HepG2 (cell line): Measurements from ENCODE around the gene INO80B. TPM values are rescaled to one million over a fixed set of nuclear protein-coding genes. Genes with fewer than 3 reads are reported as not detected.

Source experiments
- ATAC-seq: fragments of 200-7000 bp; cut with Tn5 transposase; 3 replicates; pipeline ENCODE4 v1.9.1; 2020; ENCODE audit warnings: mild to moderate bottlenecking, moderate library complexity
- BruUV-seq: library from RNA; stranded (reverse); fragments of 400-500 nt; replicated peaks from 2 replicates; lab custom pipeline; 2021; lab: Mats Ljungman, UMichigan
- CTCF ChIA-PET: fragments of 300-600 bp; formaldehyde crosslinking; extraction: SDS; loops from one replicate; lab custom pipeline; 2021; ENCODE audit warnings: low total read pairs, inconsistent platforms, low intra/inter-chr PET ratio; lab: Yijun Ruan, JAX
- POLR2A ChIA-PET: fragments of 350-600 bp; sonication (Branson Sonifier 250); formaldehyde crosslinking; loops from one replicate; lab custom pipeline; 2020; ENCODE audit warnings: antibody characterized with exemption, inconsistent platforms; lab: Yijun Ruan, JAX
- DNase-seq: peaks from one replicate; pipeline ENCODE4 v3.0.0-alpha.2; 2015; ENCODE audit warnings: low spot score
- FAIRE-seq: peaks from 3 replicates; lab custom pipeline; 2011; peaks lifted over from hg19 to GRCh38; lab: Jason Lieb, UNC
- H2AFZ ChIP-seq: one replicate; pipeline ENCODE4 v1.6.1; 2011; ENCODE audit warnings: low read length, inconsistent platforms
- H3K27ac ChIP-seq: fragments of 300-600 bp; 3 replicates; pipeline ENCODE4 v1.8.0; 2011; ENCODE audit warnings: mixed run types, mild to moderate bottlenecking, mixed read lengths, low read length, inconsistent platforms; ENCODE audit not compliant: insufficient read depth; ENCODE audit errors: extremely low read length
- H3K27me3 ChIP-seq, 2 experiments: fragments of 200-600 bp in 1 of 2; 2 replicates in 1 of 2; 3 replicates in 1 of 2; pipeline versions ENCODE4 v1.6.0 to v1.8.0; 2011; ENCODE audit warnings: low read length in 2 of 2, mild to moderate bottlenecking in 2 of 2, moderate library complexity in 2 of 2, inconsistent platforms in 1 of 2; ENCODE audit not compliant: insufficient read depth in 2 of 2, control insufficient read depth in 1 of 2
- H3K36me3 ChIP-seq, 2 experiments: fragments of 200-600 bp in 1 of 2; replicated peaks in 1 of 2; 2 replicates in 1 of 2; 3 replicates in 1 of 2; pipeline versions ENCODE4 v1.5.1 to v1.8.0; 2011; ENCODE audit warnings: low read length in 2 of 2, inconsistent platforms in 1 of 2; ENCODE audit not compliant: insufficient read depth in 2 of 2, control insufficient read depth in 1 of 2
- H3K4me1 ChIP-seq: 2 replicates; pipeline ENCODE4 v1.5.1; 2012; ENCODE audit warnings: low read length, inconsistent platforms; ENCODE audit not compliant: insufficient read depth
- H3K4me2 ChIP-seq: 2 replicates; pipeline ENCODE4 v1.6.0; 2011; ENCODE audit warnings: low read depth, low read length, inconsistent platforms
- H3K4me3 ChIP-seq, 3 experiments: fragments of 200-600 bp in 1 of 3; sonication (generic), shearing (Covaris generic) in 1 of 3; replicated peaks in 1 of 3; 2 replicates each; pipeline ENCODE4 v1.5.1; 2011 to 2016; ENCODE audit warnings: low read length in 3 of 3, inconsistent platforms in 2 of 3, low read depth in 2 of 3, mild to moderate bottlenecking in 2 of 3, control low read depth in 1 of 3, mixed read lengths in 1 of 3; ENCODE audit not compliant: insufficient read depth in 1 of 3
- H3K79me2 ChIP-seq: one replicate; pipeline ENCODE4 v1.6.1; 2011; ENCODE audit warnings: low read length, inconsistent platforms; ENCODE audit not compliant: insufficient read depth
- H3K9ac ChIP-seq: 2 replicates; pipeline ENCODE4 v1.6.0; 2011; ENCODE audit warnings: mild to moderate bottlenecking, low read depth, low read length, inconsistent platforms; ENCODE audit not compliant: insufficient read depth
- H3K9me3 ChIP-seq: 2 replicates; pipeline ENCODE4 v1.5.1; 2012; ENCODE audit warnings: mild to moderate bottlenecking, low read length
- H4K20me1 ChIP-seq: 2 replicates; pipeline ENCODE4 v1.6.0; 2011; ENCODE audit warnings: inconsistent platforms, mild to moderate bottlenecking, low read length, moderate library complexity; ENCODE audit not compliant: insufficient read depth
- HNRNPL ChIP-seq: fragments of 200-400 bp; formaldehyde crosslinking; IDR thresholded peaks from 2 replicates; pipeline ENCODE4 v1.6.1; 2017; ENCODE audit warnings: mild to moderate bottlenecking, low read depth, low read length
- KDM2A ChIP-seq: sonication (generic); formaldehyde crosslinking; IDR thresholded peaks from 2 replicates; pipeline ENCODE4 v1.4.0; 2020; ENCODE audit warnings: low read depth, missing genetic modification reagents, borderline replicate concordance
- KLF11 ChIP-seq: IDR thresholded peaks from 2 replicates; pipeline ENCODE4 v1.6.1; 2016; ENCODE audit warnings: missing compliant biosample characterization
- KMT2B ChIP-seq: IDR thresholded peaks from 2 replicates; pipeline ENCODE4 v1.6.1; 2016; ENCODE audit warnings: missing genetic modification reagents, missing compliant biosample characterization
- MYPOP ChIP-seq: sonication (generic); formaldehyde crosslinking; IDR thresholded peaks from 2 replicates; pipeline ENCODE4 v1.8.1; 2023; ENCODE audit warnings: mild to moderate bottlenecking, moderate library complexity, missing genetic modification reagents
- NPAS2 ChIP-seq: sonication (generic); formaldehyde crosslinking; IDR thresholded peaks from 2 replicates; pipeline ENCODE4 v1.8.0; 2022; ENCODE audit warnings: mild to moderate bottlenecking, missing genetic modification reagents, borderline replicate concordance
- POGK ChIP-seq: sonication (generic); formaldehyde crosslinking; conservative IDR thresholded peaks from 2 replicates; pipeline ENCODE4 v1.8.0; 2022; ENCODE audit warnings: mild to moderate bottlenecking, moderate library complexity, missing genetic modification reagents
- SSRP1 ChIP-seq: IDR thresholded peaks from 2 replicates; pipeline ENCODE4 v1.6.1; 2016; ENCODE audit warnings: control low read depth
- ZBTB42 ChIP-seq: sonication (generic); formaldehyde crosslinking; IDR thresholded peaks from 2 replicates; pipeline ENCODE4 v1.5.0; 2020; ENCODE audit warnings: mild to moderate bottlenecking, missing genetic modification reagents
- ZFP37 ChIP-seq: sonication (generic); formaldehyde crosslinking; IDR thresholded peaks from 2 replicates; pipeline ENCODE4 v1.4.0; 2020; ENCODE audit warnings: missing genetic modification reagents, borderline replicate concordance
- ZNF205 ChIP-seq: IDR thresholded peaks from 2 replicates; pipeline ENCODE4 v1.6.1; 2018; ENCODE audit warnings: missing biosample characterization, missing genetic modification reagents
- ZNF451 ChIP-seq: sonication (generic); formaldehyde crosslinking; IDR thresholded peaks from 2 replicates; pipeline ENCODE4 v1.5.0; 2020; ENCODE audit warnings: mild to moderate bottlenecking, missing genetic modification reagents
- ZXDC ChIP-seq: sonication (generic); formaldehyde crosslinking; IDR thresholded peaks from 2 replicates; pipeline ENCODE4 v1.5.0; 2020; ENCODE audit warnings: mild to moderate bottlenecking, missing genetic modification reagents
- WGBS: methylation state at CpG from one replicate; pipeline ENCODE4 v1.1.6; 2017; ENCODE audit warnings: low lambda C conversion rate; 5-methylcytosine and 5-hydroxymethylcytosine counted together
- in situ Hi-C: cut with HindIII; loops from 2 replicates; pipeline ENCODE4 v1.10.0; 2017; ENCODE audit warnings: low pct_unique_long_range_greater_than_20kb; ENCODE audit not compliant: extremely low pct_ligation_motif_present
- intact Hi-C: fragments of 100-400 bp; cut with micrococcal nuclease; formaldehyde crosslinking; loops from one replicate; pipeline ENCODE4 v1.10.0; 2022; ENCODE audit not compliant: unreplicated experiment
- polyA plus RNA-seq, 8 experiments: library from polyadenylated mRNA; depleted of rRNA in 3 of 8; stranded (reverse) in 7 of 8; unstranded in 1 of 8; fragments of >200 nt; fragmentation: Illumina TruSeq in 4 of 8; extraction: Trizol in 4 of 8; gene quantifications; 2 replicates each; pipeline versions ENCODE4 v1.2.1 to v1.2.3, GENCODE V29; 2011 to 2016; ENCODE audit warnings: low read depth in 4 of 8, missing spikeins in 1 of 8, mixed read lengths in 1 of 8; ENCODE audit not compliant: insufficient read depth in 1 of 8
- total RNA-seq, 5 experiments: library from RNA; depleted of rRNA; stranded (reverse); fragments of >200 nt; fragmentation: Illumina TruSeq; extraction: Trizol; gene quantifications; 2 replicates each; pipeline ENCODE4 v1.2.3, GENCODE V29; 2016; ENCODE audit warnings: low read depth in 1 of 5
- TF ChIP-seq, protein P1 (sequence below): sonication (generic); formaldehyde crosslinking; IDR thresholded peaks from 2 replicates; pipeline ENCODE4 v1.8.0; 2022; ENCODE audit warnings: missing genetic modification reagents, low read depth, mild to moderate bottlenecking, borderline replicate concordance
- TF ChIP-seq, protein P2 (sequence below): sonication (generic); formaldehyde crosslinking; IDR thresholded peaks from 2 replicates; pipeline ENCODE4 v1.4.0; 2020; ENCODE audit warnings: mild to moderate bottlenecking, missing genetic modification reagents

The INO80B gene
- total and polyA plus RNA-seq, 2 of the 13 experiments (the other 11 are each of a cell fraction or from before 2014, with no cell fraction given): 6.2 to 14.5 TPM

DNA sequence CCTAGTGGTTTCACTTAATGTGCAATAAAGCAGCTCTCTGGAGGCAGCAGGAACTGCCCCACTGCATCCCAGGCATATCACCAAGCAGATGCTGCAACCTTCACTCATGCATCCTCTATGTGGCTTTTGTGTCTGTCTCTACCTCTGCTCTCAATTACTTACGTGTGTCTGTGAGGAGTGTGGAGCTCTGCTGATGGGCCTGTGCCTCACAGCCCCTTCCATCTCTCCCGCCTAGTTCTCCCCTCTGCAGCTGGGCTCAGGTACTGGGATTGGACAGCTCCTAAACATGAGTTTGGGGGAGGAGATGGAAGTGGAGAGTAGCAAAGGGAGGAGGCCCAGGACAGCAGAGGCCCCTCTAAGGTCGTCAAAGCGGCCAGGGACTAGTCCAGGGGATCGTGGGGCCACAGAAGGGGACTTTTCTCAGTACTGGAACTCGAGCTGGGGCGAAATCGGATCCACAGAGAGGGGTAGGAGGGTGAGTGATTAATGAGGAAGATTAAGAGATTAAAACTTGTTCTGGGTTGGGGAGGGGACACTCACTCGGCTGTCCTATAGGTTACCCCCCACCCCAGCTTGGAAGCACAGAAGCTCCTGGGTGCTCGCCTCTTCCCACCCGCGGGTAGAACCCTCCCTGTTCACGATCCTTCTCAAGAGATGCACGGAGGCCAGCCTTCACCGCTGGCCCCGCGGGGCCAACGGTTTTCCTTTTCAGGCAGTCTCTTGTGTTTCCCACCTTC is 46.6 kb downstream of the INO80B start:
- Histone ChIP-seq H3K9ac (peak overlapping the region; percentile 83), H2AFZ (no peak overlapping the region), H4K20me1 (no peaks in the 10 kb centered on the region), H3K4me3 (peak overlapping the region; percentile 67 to 86 (median 82)), H3K9me3 (no peaks in the 10 kb centered on the region), H3K4me2 (peak overlapping the region; percentile 92), H3K27ac (peak overlapping the region; percentile 89), H3K79me2 (peaks cover 48% of the 10 kb centered on the region), H3K36me3 (no peaks in the 10 kb centered on the region; a peak in 3 of 5 replicates), H3K27me3 (no peaks in the 10 kb centered on the region; a peak in 1 of 5 replicates), H3K4me1 (peaks cover 77% of the 10 kb centered on the region)
- intact Hi-C loops (loop anchor here (1.0 to 2.0 kb wide), 2 partner anchors 18 to 61 kb away; partner anchors contain the start of genes RTKN and TTC31), in situ Hi-C loops (no loop called here)
- 6% methylated on average over 17 of the region's 18 CpGs for WGBS
- ATAC-seq (peak; percentile 4), DNase-seq (peak; percentile 64), FAIRE-seq (peak; percentile 67)
- ChIA-PET CTCF (interaction anchor here (1.5 to 2.9 kb wide), 2 partner anchors 13 to 18 kb away, joined by 5 to 20 read pairs; partner anchors contain the start of genes CCDC142 and TTC31), POLR2A (interaction anchor here (0.7 to 16.5 kb wide), 17 partner anchors 9 to 1324 kb away, joined by 3 to 795 read pairs (median 22); partner anchors contain the start of genes AUP1, CCDC142, DQX1 and HTRA2)
- BruUV-seq: TSS peak; percentile 41
- TF ChIP-seq ZFP37 (CRISPR knock-in tag) (no peak), ZNF451 (CRISPR knock-in tag) (0 out of 2 replicates have a peak, but pooled peaks have one; percentile 11), KMT2B (CRISPR knock-in tag) (no peak), ZXDC (no peak), ZBTB42 (CRISPR knock-in tag) (no peak), SSRP1 (CRISPR knock-in tag) (peak; percentile 66), KLF11 (no peak), HNRNPL (no peak), MYPOP (CRISPR knock-in tag) (no peak), POGK (no peak), KDM2A (CRISPR knock-in tag) (peak; percentile 60; the same call in 1 of the 2 replicates), NPAS2 (CRISPR knock-in tag) (no peak), ZNF205 (CRISPR knock-in tag) (no peak)
- TF ChIP-seq, protein P1, sequence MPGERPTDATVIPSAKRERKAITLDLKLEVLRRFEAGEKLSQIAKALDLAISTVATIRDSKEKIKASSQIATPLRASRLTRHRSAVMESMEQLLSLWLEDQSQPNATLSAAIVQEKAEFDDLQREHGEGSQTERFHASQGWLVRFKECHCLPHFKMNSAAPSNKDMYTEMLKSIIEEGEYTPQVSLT (CRISPR knock-in tag): no peak
- TF ChIP-seq, protein P2, sequence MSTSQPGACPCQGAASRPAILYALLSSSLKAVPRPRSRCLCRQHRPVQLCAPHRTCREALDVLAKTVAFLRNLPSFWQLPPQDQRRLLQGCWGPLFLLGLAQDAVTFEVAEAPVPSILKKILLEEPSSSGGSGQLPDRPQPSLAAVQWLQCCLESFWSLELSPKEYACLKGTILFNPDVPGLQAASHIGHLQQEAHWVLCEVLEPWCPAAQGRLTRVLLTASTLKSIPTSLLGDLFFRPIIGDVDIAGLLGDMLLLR (CRISPR knock-in tag): no peak
